ENCODE data around the gene FBXO46. TPM values are rescaled to one million over a fixed set of nuclear protein-coding genes. Genes with fewer than 3 reads are reported as not detected.

FBXO46 gene
- total and polyA plus RNA-seq, 2 of the 13 experiments (the other 11 are each of a cell fraction or from before 2014, with no cell fraction given), result 6.2 to 6.4 TPM

GRCh38 chr19:45681391-45682015, 49.2 kb downstream of the FBXO46 start (continued):
- no peak for TF ChIP-seq ZNF280B (CRISPR knock-in tag; IDR thresholded peaks at IDR 0.05; ENCODE audit: borderline replicate concordance)
- no peak for TF ChIP-seq BCLAF1 (IDR thresholded peaks at IDR 0.05)
- no peak for TF ChIP-seq ATRX (CRISPR knock-in tag; IDR thresholded peaks at IDR 0.05; ENCODE audit: borderline replicate concordance)
- no peak for TF ChIP-seq HMG20A (CRISPR knock-in tag; IDR thresholded peaks at IDR 0.05; ENCODE audit: borderline replicate concordance)
- TF ChIP-seq ZNF251 (CRISPR knock-in tag; IDR thresholded peaks at IDR 0.05), result no peak
- TF ChIP-seq HNRNPK (IDR thresholded peaks at IDR 0.05; ENCODE audit: low read depth, low read length, poor library complexity, severe bottlenecking), result no peak
- no peak for TF ChIP-seq TCF7 (IDR thresholded peaks at IDR 0.05; ENCODE audit: low read depth)
- no peak for TF ChIP-seq KDM5A (IDR thresholded peaks at IDR 0.05; ENCODE audit: borderline replicate concordance, low read length)
- no peak; the same call in 1 of the 2 replicates for TF ChIP-seq ZNF782 (CRISPR knock-in tag; IDR thresholded peaks at IDR 0.05; ENCODE audit: borderline replicate concordance)
- TF ChIP-seq, protein P1, sequence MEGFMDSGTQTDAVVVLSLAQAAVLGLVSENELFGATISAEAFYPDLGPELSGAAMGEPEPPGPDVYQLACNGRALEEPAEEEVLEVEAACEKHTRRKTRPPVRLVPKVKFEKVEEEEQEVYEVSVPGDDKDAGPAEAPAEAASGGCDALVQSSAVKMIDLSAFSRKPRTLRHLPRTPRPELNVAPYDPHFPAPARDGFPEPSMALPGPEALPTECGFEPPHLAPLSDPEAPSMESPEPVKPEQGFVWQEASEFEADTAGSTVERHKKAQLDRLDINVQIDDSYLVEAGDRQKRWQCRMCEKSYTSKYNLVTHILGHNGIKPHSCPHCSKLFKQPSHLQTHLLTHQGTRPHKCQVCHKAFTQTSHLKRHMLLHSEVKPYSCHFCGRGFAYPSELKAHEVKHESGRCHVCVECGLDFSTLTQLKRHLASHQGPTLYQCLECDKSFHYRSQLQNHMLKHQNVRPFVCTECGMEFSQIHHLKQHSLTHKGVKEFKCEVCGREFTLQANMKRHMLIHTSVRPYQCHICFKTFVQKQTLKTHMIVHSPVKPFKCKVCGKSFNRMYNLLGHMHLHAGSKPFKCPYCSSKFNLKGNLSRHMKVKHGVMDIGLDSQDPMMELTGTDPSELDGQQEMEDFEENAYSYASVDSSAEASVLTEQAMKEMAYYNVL (CRISPR knock-in tag; IDR thresholded peaks at IDR 0.05; ENCODE audit: borderline replicate concordance), result peak; percentile 66; the same call in 1 of the 2 replicates
- TF ChIP-seq ZNF564 (CRISPR knock-in tag; IDR thresholded peaks at IDR 0.05), result 0 out of 2 replicates have a peak, but pooled peaks have one; percentile 44
- no peak for TF ChIP-seq KAT7 (CRISPR knock-in tag; IDR thresholded peaks at IDR 0.05; ENCODE audit: borderline replicate concordance)
- TF ChIP-seq ZNF563 (CRISPR knock-in tag; IDR thresholded peaks at IDR 0.05), result peak; percentile 33; the same call in 1 of the 2 replicates
- no peak for TF ChIP-seq ZFP41 (CRISPR knock-in tag; IDR thresholded peaks at IDR 0.05; ENCODE audit: borderline replicate concordance)
- no peak for TF ChIP-seq MBD4 (IDR thresholded peaks at IDR 0.05; ENCODE audit: borderline replicate concordance, low read length)
- TF ChIP-seq MAFK (conservative IDR thresholded peaks at IDR 0.05 in 1 of 2, IDR thresholded peaks at IDR 0.05 in 1 of 2; ENCODE audit: low read length in 2 of 2), result no peak
- no peak for TF ChIP-seq ZNF350 (CRISPR knock-in tag; IDR thresholded peaks at IDR 0.05; ENCODE audit: borderline replicate concordance, low read depth)
- peak; percentile 56; the same call in 1 of the 2 replicates for TF ChIP-seq GFI1 (CRISPR knock-in tag; IDR thresholded peaks at IDR 0.05; ENCODE audit: borderline replicate concordance)
- TF ChIP-seq HNRNPLL (IDR thresholded peaks at IDR 0.05; ENCODE audit: low read depth, low read length, poor library complexity, severe bottlenecking), result peak; percentile 64
- no peak for TF ChIP-seq TBX3 (IDR thresholded peaks at IDR 0.05; ENCODE audit: borderline replicate concordance)
- TF ChIP-seq SATB2 (CRISPR knock-in tag; IDR thresholded peaks at IDR 0.05), result no peak
- TF ChIP-seq POGZ (CRISPR knock-in tag; IDR thresholded peaks at IDR 0.05), result peak; percentile 34; the same call in 1 of the 2 replicates
- TF ChIP-seq ZFX (CRISPR knock-in tag; IDR thresholded peaks at IDR 0.05; ENCODE audit: low read depth), result peak; percentile 67; the same call in 1 of the 2 replicates
- TF ChIP-seq FIP1L1 (IDR thresholded peaks at IDR 0.05; ENCODE audit: borderline replicate concordance, insufficient read depth, low read depth, low read length), result no peak
